Measurements from ENCODE around the gene GNGT1.

- no peak for TF ChIP-seq EP300 (conservative IDR thresholded peaks at IDR 0.05; ENCODE audit: poor library complexity, severe bottlenecking)
- no peak for TF ChIP-seq CTCF (IDR thresholded peaks at IDR 0.05; ENCODE audit: poor library complexity, severe bottlenecking)
- no peak for TF ChIP-seq TAF1 (IDR thresholded peaks at IDR 0.05; ENCODE audit: low read depth)
- TF ChIP-seq POLR2AphosphoS5 (IDR thresholded peaks at IDR 0.05): no peak
- TF ChIP-seq REST (IDR thresholded peaks at IDR 0.05; ENCODE audit: borderline replicate concordance): no peak
- no peak for TF ChIP-seq EZH2 (IDR thresholded peaks at IDR 0.05; ENCODE audit: borderline replicate concordance, insufficient read depth, low read length, poor library complexity, severe bottlenecking)
- no peak for TF ChIP-seq SMC3 (conservative IDR thresholded peaks at IDR 0.05; ENCODE audit: poor library complexity)
- TF ChIP-seq RAD21 (conservative IDR thresholded peaks at IDR 0.05): no peak
These were observed 27.0 kb upstream of the GNGT1 start for GRCh38 chr7:93879356-93879755.
